H9 (cell line): Measurements from ENCODE around the gene CLIP3. TPM values are rescaled to one million over a fixed set of nuclear protein-coding genes. Genes with fewer than 3 reads are reported as not detected.

Experiments
- DNase-seq: peaks from one replicate; pipeline ENCODE4 v3.0.0-alpha.2; 2017
- H2AFZ ChIP-seq: one replicate; pipeline ENCODE4 v1.6.1; 2013; ENCODE audit warnings: mild to moderate bottlenecking, low read length, control low read depth, moderate library complexity
- H2AK5ac ChIP-seq: 2 replicates; pipeline ENCODE4 v1.6.1; 2013; ENCODE audit warnings: low read length, control low read depth, mixed read lengths; ENCODE audit not compliant: insufficient read length
- H2BK120ac ChIP-seq: one replicate; pipeline ENCODE4 v1.6.1; 2013; ENCODE audit warnings: low read depth, mild to moderate bottlenecking, low read length, control low read depth, inconsistent platforms; ENCODE audit not compliant: poor library complexity, severe bottlenecking
- H2BK12ac ChIP-seq: 2 replicates; pipeline ENCODE4 v1.6.1; 2013; ENCODE audit warnings: low read length, control low read depth, mixed read lengths, low read depth; ENCODE audit not compliant: insufficient read length
- H2BK15ac ChIP-seq: 2 replicates; pipeline ENCODE4 v1.6.1; 2013; ENCODE audit warnings: low read depth, low read length, control low read depth
- H2BK20ac ChIP-seq: one replicate; pipeline ENCODE4 v1.6.1; 2013; ENCODE audit warnings: low read depth, mild to moderate bottlenecking, low read length, control low read depth, inconsistent platforms; ENCODE audit not compliant: poor library complexity, severe bottlenecking
- H2BK5ac ChIP-seq: 2 replicates; pipeline ENCODE4 v1.6.1; 2013; ENCODE audit warnings: low read length, control low read depth, mixed read lengths; ENCODE audit not compliant: insufficient read length
- H3K14ac ChIP-seq: 2 replicates; pipeline ENCODE4 v1.6.1; 2013; ENCODE audit warnings: low read length, control low read depth; ENCODE audit not compliant: insufficient read depth
- H3K18ac ChIP-seq: 2 replicates; pipeline ENCODE4 v1.6.1; 2013; ENCODE audit warnings: low read depth, mild to moderate bottlenecking, mixed read lengths, low read length, control low read depth; ENCODE audit not compliant: insufficient read length
- H3K23ac ChIP-seq: 2 replicates; pipeline ENCODE4 v1.6.1; 2013; ENCODE audit warnings: low read length, control low read depth, mixed read lengths, low read depth; ENCODE audit not compliant: insufficient read length
- H3K23me2 ChIP-seq: 2 replicates; pipeline ENCODE4 v1.6.1; 2013; ENCODE audit warnings: low read depth, mild to moderate bottlenecking, mixed read lengths, low read length, control low read depth; ENCODE audit not compliant: insufficient read length, poor library complexity, severe bottlenecking
- H3K27ac ChIP-seq: 2 replicates; pipeline ENCODE4 v1.5.1; 2013; ENCODE audit warnings: low read length, control low read depth, mixed read lengths, low read depth; ENCODE audit not compliant: insufficient read length
- H3K27me3 ChIP-seq: 2 replicates; pipeline ENCODE4 v1.6.1; 2013; ENCODE audit warnings: low read length, control low read depth, inconsistent platforms; ENCODE audit not compliant: insufficient read depth
- H3K4ac ChIP-seq: 2 replicates; pipeline ENCODE4 v1.6.1; 2013; ENCODE audit warnings: low read depth, mild to moderate bottlenecking, control low read depth, inconsistent platforms, low read length, moderate library complexity
- H3K4me1 ChIP-seq: 2 replicates; pipeline ENCODE4 v1.6.1; 2013; ENCODE audit warnings: low read length, control low read depth, inconsistent platforms; ENCODE audit not compliant: insufficient read depth
- H3K4me2 ChIP-seq: 2 replicates; pipeline ENCODE4 v1.6.1; 2013; ENCODE audit warnings: low read length, control low read depth, mixed read lengths; ENCODE audit not compliant: insufficient read length, insufficient read depth
- H3K56ac ChIP-seq: 2 replicates; pipeline ENCODE4 v1.6.1; 2013; ENCODE audit warnings: low read depth, mild to moderate bottlenecking, mixed read lengths, low read length, control low read depth; ENCODE audit not compliant: insufficient read length
- H3K79me1 ChIP-seq: 2 replicates; pipeline ENCODE4 v1.6.1; 2013; ENCODE audit warnings: low read depth, mild to moderate bottlenecking, moderate library complexity, low read length, control low read depth, inconsistent platforms; ENCODE audit not compliant: insufficient read depth, poor library complexity, severe bottlenecking
- H3K79me2 ChIP-seq: 2 replicates; pipeline ENCODE4 v1.6.1; 2013; ENCODE audit warnings: low read length, control low read depth, inconsistent platforms; ENCODE audit not compliant: insufficient read depth
- H3K9ac ChIP-seq: 2 replicates; pipeline ENCODE4 v1.6.1; 2013; ENCODE audit warnings: low read length, control low read depth, mixed read lengths; ENCODE audit not compliant: insufficient read length; ENCODE audit errors: extremely low read depth
- H3K9me3 ChIP-seq: one replicate; pipeline ENCODE4 v1.6.1; 2013; ENCODE audit warnings: low read depth, low read length, inconsistent platforms; ENCODE audit not compliant: control insufficient read depth
- H3T11ph ChIP-seq: one replicate; pipeline ENCODE4 v1.6.1; 2013; ENCODE audit warnings: mild to moderate bottlenecking, low read length, control low read depth, inconsistent platforms
- H4K20me1 ChIP-seq: one replicate; pipeline ENCODE4 v1.6.1; 2013; ENCODE audit not compliant: control insufficient read depth, insufficient read length, insufficient read depth
- H4K5ac ChIP-seq: 2 replicates; pipeline ENCODE4 v1.6.1; 2013; ENCODE audit warnings: low read depth, mild to moderate bottlenecking, mixed read lengths, low read length, control low read depth; ENCODE audit not compliant: insufficient read length
- H4K8ac ChIP-seq: replicated peaks from 2 replicates; pipeline ENCODE4 v1.6.1; 2013; ENCODE audit warnings: low read length, control low read depth, mixed read lengths, low read depth; ENCODE audit not compliant: insufficient read length
- H4K91ac ChIP-seq: 2 replicates; pipeline ENCODE4 v1.6.1; 2013; ENCODE audit warnings: low read depth, mild to moderate bottlenecking, moderate library complexity, mixed read lengths, low read length, control low read depth; ENCODE audit not compliant: insufficient read length
- H3K27ac Mint-ChIP-seq, 3 experiments: 2 replicates in 2 of 3; 3 replicates in 1 of 3; pipeline ENCODE4 v1.8.0; 2020 to 2021; ENCODE audit warnings: mixed read lengths in 3 of 3, mild to moderate bottlenecking in 1 of 3, moderate library complexity in 1 of 3
- H3K27me3 Mint-ChIP-seq: 2 replicates; pipeline ENCODE4 v1.8.0; 2021; ENCODE audit warnings: low read depth, mild to moderate bottlenecking, moderate library complexity, mixed read lengths
- H3K36me3 Mint-ChIP-seq, 3 experiments: 2 replicates in 2 of 3; 3 replicates in 1 of 3; pipeline ENCODE4 v1.8.0; 2020 to 2021; ENCODE audit warnings: low read depth in 3 of 3, mixed read lengths in 3 of 3; ENCODE audit not compliant: insufficient read depth in 1 of 3
- H3K4me1 Mint-ChIP-seq, 2 experiments: 2 replicates each; pipeline ENCODE4 v1.8.0; 2020; ENCODE audit warnings: mixed read lengths in 2 of 2
- H3K4me3 Mint-ChIP-seq, 2 experiments: 2 replicates in 1 of 2; 3 replicates in 1 of 2; pipeline ENCODE4 v1.8.0; 2020 to 2021; ENCODE audit warnings: mild to moderate bottlenecking in 2 of 2, mixed read lengths in 2 of 2, moderate library complexity in 1 of 2
- H3K9me3 Mint-ChIP-seq, 2 experiments: 2 replicates in 1 of 2; 3 replicates in 1 of 2; pipeline ENCODE4 v1.8.0; 2020; ENCODE audit warnings: mild to moderate bottlenecking in 2 of 2, mixed read lengths in 2 of 2, moderate library complexity in 1 of 2
- WGBS: extraction: QIAGEN DNeasy Blood & Tissue Kit; methylation state at CpG from one replicate; pipeline ENCODE4 v1.1.7; 2013; ENCODE audit warnings: missing lambda C conversion rate, low lambda C conversion rate, mixed read lengths; ENCODE audit not compliant: insufficient read length; ENCODE audit errors: extremely low coverage; 5-methylcytosine and 5-hydroxymethylcytosine counted together
- total RNA-seq: library from RNA; stranded (reverse); gene quantifications from 2 replicates; pipeline ENCODE4 v1.2.1, GENCODE V29; 2021
- TF ChIP-seq, protein P1 (sequence below): fragments of 200-600 bp; sonication (generic); conservative IDR thresholded peaks from 3 replicates; pipeline ENCODE4 v1.8.0; 2021; ENCODE audit warnings: antibody characterized with exemption, mild to moderate bottlenecking

Gene CLIP3
- total RNA-seq, 1 experiment from 2014 or later, result 19.7 TPM

DNA sequence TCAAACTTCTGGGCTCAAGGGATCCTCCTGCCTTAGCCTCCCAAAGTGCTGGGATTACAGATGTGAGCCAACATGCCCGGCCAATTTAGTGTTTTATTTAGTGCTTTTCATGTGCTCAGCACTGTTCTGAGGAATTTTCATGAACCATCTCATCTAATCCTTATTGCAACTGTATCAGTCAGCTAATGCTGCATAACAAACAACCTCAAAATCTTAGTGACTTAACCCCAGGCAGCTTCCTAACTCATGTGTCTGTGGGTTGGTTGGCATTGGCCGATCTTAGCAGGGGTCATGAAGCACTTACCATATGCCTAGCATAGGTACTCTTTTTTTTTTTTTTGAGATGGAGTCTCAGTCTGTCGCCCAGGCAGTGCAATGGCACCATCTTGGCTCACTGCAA, 43.8 kb downstream of the CLIP3 start:
- Histone ChIP-seq H2BK120ac (no peak overlapping the region), H3K56ac (no peak overlapping the region), H3K4me1 (no peaks in the 10 kb centered on the region), H3K79me2 (no peaks in the 10 kb centered on the region), H2BK15ac (no peak overlapping the region), H3K14ac (no peak overlapping the region), H3K23ac (no peak overlapping the region), H3T11ph (no peak overlapping the region), H3K9ac (no peak overlapping the region), H3K4ac (no peak overlapping the region), H3K27me3 (no peaks in the 10 kb centered on the region; the same call in 1 of the 2 replicates), H3K9me3 (no peaks in the 10 kb centered on the region), H2BK5ac (no peak overlapping the region), H2AFZ (no peak overlapping the region), H2AK5ac (no peak overlapping the region), H4K91ac (no peak overlapping the region), H4K5ac (no peak overlapping the region), H3K18ac (no peak overlapping the region), H2BK12ac (no peak overlapping the region), H4K20me1 (no peaks in the 10 kb centered on the region), H3K27ac (no peak overlapping the region), H4K8ac (no peak overlapping the region), H3K23me2 (no peaks in the 10 kb centered on the region), H3K79me1 (no peaks in the 10 kb centered on the region), H3K4me2 (no peak overlapping the region), H2BK20ac (no peak overlapping the region)
- Mint-ChIP-seq H3K4me3 (no peak overlapping the region), H3K27ac (no peak overlapping the region), H3K36me3 (no peaks in the 10 kb centered on the region; a peak in 1 of 7 replicates), H3K4me1 (peaks cover 4 to 9% of the 10 kb centered on the region in 2 experiments), H3K9me3 (no peaks in the 10 kb centered on the region; a peak in 2 of 5 replicates), H3K27me3 (peaks cover 60% of the 10 kb centered on the region)
- no peak for DNase-seq
- WGBS, result no CpG with 5 or more reads among the region's 3 CpGs
- TF ChIP-seq, protein P1, sequence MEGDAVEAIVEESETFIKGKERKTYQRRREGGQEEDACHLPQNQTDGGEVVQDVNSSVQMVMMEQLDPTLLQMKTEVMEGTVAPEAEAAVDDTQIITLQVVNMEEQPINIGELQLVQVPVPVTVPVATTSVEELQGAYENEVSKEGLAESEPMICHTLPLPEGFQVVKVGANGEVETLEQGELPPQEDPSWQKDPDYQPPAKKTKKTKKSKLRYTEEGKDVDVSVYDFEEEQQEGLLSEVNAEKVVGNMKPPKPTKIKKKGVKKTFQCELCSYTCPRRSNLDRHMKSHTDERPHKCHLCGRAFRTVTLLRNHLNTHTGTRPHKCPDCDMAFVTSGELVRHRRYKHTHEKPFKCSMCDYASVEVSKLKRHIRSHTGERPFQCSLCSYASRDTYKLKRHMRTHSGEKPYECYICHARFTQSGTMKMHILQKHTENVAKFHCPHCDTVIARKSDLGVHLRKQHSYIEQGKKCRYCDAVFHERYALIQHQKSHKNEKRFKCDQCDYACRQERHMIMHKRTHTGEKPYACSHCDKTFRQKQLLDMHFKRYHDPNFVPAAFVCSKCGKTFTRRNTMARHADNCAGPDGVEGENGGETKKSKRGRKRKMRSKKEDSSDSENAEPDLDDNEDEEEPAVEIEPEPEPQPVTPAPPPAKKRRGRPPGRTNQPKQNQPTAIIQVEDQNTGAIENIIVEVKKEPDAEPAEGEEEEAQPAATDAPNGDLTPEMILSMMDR, result no peak
